Measurements from ENCODE around the gene RPTOR. TPM values are rescaled to one million over a fixed set of nuclear protein-coding genes. Genes with fewer than 3 reads are reported as not detected.
A peak's percentile ranks its signal among the peaks of the same experiment; 100 is the strongest.

RPTOR gene
- total RNA-seq, 3 donors from 2014 or later (not counting 1 experiment from before 2014, with no cell fraction given) = 49.2 to 63.6 (median 55.4) TPM

DNA sequence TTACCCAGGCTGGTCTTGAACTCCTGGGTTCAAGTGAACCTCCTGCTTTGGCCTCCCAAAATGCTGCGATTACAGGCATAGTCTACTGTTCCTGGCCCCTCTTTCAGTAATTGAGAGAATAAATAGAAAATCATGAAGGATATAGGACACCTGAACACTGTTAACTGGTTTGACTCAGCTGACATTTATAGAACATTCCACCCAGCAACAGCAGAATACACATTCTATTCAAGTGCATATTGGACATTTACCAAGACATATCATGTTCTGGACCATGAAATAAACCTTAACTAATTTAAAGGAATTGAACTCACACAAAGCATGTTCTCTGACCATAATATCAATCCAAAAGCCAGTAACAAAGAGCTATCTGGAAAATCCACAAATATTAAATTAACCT is 470.5 kb downstream of the RPTOR start:
- peaks cover 11% of the 10 kb centered on the region for H3K9me3 ChIP-seq (ENCODE audit: control insufficient read depth, insufficient read depth, low read length)
- H3K27me3 ChIP-seq (ENCODE audit: control insufficient read depth, insufficient read depth, low read length) = no peaks in the 10 kb centered on the region
- Mint-ChIP-seq H3K9me3 (peaks cover 2 to 6% of the 10 kb centered on the region in 2 donors), H3K4me1 (peaks cover 20 to 27% of the 10 kb centered on the region in 2 donors), H3K36me3 (peaks cover 10% of the 10 kb centered on the region), H3K4me3 (no peak overlapping the region), H3K27me3 (ENCODE audit: low read depth in 2 of 2) (peaks cover 0 to 9% of the 10 kb centered on the region in 2 donors), H3K27ac (peak overlapping the region in 1 of 2 donors; percentile 43)
- ATAC-seq = no peak
- H3K36me3 ChIP-seq (ENCODE audit: control insufficient read depth, insufficient read depth, low read length) = no peaks in the 10 kb centered on the region
- H3K27ac ChIP-seq (ENCODE audit: low read length) = no peak overlapping the region
- 83% methylated on average over 1 of the region's 1 CpG for WGBS (ENCODE audit: insufficient coverage)
- no peak overlapping the region for H3K4me3 ChIP-seq (ENCODE audit: low read length)
- TF ChIP-seq, protein P1, sequence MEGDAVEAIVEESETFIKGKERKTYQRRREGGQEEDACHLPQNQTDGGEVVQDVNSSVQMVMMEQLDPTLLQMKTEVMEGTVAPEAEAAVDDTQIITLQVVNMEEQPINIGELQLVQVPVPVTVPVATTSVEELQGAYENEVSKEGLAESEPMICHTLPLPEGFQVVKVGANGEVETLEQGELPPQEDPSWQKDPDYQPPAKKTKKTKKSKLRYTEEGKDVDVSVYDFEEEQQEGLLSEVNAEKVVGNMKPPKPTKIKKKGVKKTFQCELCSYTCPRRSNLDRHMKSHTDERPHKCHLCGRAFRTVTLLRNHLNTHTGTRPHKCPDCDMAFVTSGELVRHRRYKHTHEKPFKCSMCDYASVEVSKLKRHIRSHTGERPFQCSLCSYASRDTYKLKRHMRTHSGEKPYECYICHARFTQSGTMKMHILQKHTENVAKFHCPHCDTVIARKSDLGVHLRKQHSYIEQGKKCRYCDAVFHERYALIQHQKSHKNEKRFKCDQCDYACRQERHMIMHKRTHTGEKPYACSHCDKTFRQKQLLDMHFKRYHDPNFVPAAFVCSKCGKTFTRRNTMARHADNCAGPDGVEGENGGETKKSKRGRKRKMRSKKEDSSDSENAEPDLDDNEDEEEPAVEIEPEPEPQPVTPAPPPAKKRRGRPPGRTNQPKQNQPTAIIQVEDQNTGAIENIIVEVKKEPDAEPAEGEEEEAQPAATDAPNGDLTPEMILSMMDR (IDR thresholded peaks at IDR 0.05) = no peak
- intact Hi-C loops (cut with micrococcal nuclease) = no loop called here
- peaks cover 29% of the 10 kb centered on the region for H3K4me1 ChIP-seq (ENCODE audit: control insufficient read depth, insufficient read depth, low read length)
- DNase-seq = no peak

Other genes with a start within 250 kb of the RPTOR start
- 10 to 100 TPM; 17.7 to 24.9 (median 18.8) TPM for gene ENDOV, start 129.7 kb upstream of the RPTOR start, total RNA-seq
- 1 to 10 TPM; 1.0 to 2.2 (median 2.2) TPM for gene NPTX1, start 68.2 kb upstream of the RPTOR start, total RNA-seq